CD1c-positive myeloid dendritic cell (primary cell): ENCODE measurements around the gene KRTAP2-3.
A peak's percentile ranks its signal among the peaks of the same experiment; 100 is the strongest.
"Not testable (repeated sequence)": the region's sequence is repeated elsewhere in the genome, so short reads cannot be mapped to it uniquely, and the experiment has no call there.

Experiments used
- DNase-seq: peaks from one replicate; pipeline ENCODE4 v3.0.0-alpha.2; 2016; ENCODE audit errors: extremely low spot score

The KRTAP2-3 gene, protein sequence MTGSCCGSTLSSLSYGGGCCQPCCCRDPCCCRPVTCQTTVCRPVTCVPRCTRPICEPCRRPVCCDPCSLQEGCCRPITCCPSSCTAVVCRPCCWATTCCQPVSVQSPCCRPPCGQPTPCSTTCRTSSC

DNA sequence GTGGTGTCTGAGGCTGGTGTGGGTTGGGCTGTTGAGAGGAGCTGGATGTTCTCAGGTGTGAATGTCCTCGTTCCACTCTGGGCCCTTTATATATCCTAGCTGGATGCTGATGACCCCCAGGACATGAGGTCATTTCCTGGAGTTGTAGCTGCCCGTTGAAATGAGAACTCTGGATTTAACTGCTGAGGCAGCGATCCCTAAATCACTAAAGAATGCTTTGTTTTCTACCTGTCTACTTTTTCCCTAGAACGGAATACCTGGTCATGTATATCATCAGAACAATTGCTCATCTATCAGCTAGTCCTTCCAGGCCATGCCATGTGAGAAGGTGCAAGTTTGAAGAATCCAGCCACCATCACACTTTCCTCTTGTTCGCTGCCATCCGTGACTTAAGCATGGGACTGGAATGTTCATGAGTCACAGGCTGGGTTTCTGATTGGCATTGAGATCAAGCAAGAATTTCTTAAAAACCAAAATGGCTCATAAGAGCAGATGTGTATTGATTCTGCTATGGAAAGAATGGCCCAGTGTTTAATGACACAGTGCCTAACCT, at the start of gene KRTAP2-3:
Gene KRTAP2-3 (minus strand): TSS at position 63 of the 553 bp plus-strand sequence. CDS start 64 bp downstream, outside the sequence.
- no peak for DNase-seq

DNA sequence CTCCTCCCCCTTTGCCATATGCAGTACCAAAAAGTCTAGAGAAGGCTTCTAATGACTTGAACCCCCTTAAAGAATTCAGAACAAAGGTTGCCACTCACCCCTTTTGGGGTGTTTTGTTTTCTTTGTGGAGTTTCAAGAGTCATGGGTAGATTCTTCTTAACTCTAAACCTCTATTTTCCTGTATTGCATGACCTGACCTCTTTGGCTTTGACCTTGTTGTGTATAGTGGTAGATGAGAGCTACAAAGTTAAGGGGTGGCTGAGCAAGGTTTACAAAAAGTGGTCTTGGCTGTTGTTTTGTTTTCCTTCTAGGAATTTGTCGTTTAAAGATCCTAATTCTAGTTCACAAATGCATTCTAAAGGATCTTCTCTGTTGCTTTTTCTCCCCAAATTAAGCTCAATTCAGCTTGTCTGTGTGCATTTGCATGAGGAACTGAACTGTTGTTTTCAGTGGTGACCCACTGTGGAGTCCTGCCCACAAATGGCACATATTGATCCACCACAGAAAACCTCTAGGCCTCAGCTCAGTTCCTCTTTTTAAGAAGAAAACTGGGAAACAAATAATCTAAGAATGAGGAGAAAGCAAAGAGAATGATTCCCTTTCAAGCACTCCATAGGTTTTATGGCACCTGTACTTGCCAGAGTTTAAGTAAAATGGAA, 48.9 kb upstream of the KRTAP2-3 start:
- not testable (repeated sequence) for DNase-seq

DNA sequence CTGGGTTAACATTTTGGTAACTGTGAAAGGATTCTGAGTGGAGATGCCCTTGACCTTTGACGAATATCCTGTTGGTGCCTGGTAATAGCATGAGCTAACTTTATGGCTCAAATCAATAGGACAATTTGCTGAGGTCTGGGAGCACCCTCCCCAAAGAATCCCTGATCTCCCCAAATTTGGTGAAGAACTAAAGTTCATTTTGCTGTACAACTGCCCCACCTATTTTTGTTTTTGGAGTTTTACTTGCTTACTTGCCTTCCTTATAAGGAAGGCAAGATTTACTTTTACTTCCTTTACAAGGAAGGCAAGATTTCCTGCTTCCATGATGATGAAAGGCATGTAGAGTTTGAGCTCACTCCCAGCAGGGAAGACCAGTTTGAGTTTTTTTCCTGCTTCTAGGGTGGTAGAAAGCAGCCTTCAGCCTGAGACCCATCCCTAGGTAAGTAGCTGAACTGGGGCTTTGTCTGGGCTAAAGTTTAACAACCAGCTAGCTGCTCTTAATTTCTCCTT, 48.1 kb upstream of the KRTAP2-3 start:
- DNase-seq: peak; percentile 7

DNA sequence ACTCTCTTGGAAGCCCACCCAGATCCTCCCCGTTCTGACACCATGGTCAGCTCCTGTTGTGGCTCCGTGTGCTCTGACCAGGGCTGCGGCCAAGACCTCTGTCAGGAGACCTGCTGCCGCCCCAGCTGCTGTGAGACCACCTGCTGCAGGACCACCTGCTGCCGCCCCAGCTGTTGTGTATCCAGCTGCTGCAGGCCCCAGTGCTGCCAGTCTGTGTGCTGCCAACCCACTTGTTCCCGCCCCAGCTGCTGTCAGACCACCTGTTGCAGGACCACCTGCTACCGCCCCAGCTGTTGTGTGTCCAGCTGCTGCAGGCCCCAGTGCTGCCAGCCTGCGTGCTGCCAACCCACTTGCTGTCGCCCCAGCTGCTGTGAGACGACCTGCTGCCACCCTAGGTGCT, 45.4 kb upstream of the KRTAP2-3 start, which contains the start of gene KRTAP4-9:
Gene KRTAP4-9 (plus strand): TSS at position 43 of the 400 bp plus-strand sequence. CDS start 0 bp downstream, at position 43.
- not testable (repeated sequence) for DNase-seq

DNA sequence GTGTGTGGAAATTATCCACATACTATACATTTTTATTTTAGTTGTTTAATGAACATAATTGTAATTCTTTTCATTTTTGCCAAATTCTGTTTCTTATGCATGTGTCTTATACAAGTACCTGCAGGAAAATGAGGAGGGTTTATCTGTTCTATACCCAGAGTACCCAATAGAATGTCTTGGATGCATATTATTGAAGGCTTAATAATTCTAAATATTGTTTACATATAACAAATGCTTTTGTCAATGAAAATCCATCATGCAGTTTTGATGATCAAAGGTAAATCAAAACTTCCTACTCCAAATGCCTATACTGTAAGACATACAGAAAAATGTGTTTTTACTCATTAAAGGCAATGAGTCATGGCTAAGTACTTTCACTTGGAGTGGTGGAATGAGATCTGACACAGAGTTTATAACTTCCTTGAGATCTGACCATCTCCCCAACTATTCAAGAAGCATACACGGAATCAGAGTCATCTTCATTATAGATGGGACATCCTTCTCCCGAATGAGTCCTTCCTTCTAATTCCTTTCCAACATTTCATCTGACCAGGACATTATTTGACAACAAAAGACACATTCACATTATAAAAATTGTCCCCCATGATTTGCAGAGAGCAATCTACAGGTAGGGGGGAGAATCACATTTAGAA, 44.6 kb upstream of the KRTAP2-3 start:
- DNase-seq: not testable (repeated sequence)

DNA sequence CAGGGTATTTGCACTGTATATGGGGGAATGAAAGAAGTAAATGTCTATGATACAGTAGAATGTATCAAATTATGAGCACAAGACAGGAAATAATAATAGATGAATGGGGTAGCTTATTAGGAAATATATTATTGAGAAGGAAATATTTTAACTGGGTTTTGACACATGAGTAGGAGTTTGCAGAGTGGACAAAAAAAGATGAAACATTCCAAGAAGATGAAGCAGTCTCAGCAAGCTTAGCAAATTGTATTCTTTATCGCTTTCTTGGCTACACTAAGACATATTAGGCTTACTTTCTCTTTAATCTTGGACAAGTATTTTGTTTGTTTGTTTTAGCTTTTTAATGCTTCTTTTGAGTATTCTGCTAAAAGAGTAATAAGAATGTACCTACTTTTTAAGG, 44.0 kb upstream of the KRTAP2-3 start:
- DNase-seq: no peak

DNA sequence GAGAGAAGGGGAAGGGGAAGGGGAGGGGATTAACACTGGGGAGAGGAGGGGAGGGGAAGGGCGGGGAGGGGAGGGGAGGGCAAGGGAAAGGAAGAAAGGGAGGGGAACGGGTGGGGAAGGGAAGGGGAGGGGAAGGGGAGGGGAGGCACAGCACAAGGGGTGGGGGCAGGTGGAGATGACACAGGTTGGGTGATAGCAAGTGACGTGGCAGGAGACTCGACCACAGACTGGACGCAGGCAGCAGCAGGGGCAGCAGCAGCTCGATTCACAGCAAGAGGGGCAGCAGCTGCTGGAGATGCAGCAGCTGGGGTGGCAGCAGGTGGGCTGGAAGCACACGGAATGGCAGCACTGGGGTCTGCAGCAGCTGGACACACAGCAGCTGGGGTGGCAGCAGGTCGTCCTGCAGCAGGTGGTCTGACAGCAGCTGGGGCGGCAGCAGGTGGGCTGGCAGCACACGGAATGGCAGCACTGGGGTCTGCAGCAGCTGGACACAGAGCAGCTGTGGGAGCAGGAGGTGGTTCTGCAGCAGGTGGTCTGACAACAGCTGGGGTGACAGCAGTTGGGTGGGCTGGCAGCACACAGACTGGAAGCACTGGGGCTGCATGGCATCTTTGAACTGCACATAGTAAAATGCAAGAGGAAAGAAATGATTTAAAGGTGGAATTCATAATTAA, 41.8 kb upstream of the KRTAP2-3 start, which contains the start of gene KRTAP4-16:
Gene KRTAP4-16 (minus strand): TSS at position 624 of the 674 bp plus-strand sequence. CDS start 0 bp downstream, at position 624.
- DNase-seq: no peak

DNA sequence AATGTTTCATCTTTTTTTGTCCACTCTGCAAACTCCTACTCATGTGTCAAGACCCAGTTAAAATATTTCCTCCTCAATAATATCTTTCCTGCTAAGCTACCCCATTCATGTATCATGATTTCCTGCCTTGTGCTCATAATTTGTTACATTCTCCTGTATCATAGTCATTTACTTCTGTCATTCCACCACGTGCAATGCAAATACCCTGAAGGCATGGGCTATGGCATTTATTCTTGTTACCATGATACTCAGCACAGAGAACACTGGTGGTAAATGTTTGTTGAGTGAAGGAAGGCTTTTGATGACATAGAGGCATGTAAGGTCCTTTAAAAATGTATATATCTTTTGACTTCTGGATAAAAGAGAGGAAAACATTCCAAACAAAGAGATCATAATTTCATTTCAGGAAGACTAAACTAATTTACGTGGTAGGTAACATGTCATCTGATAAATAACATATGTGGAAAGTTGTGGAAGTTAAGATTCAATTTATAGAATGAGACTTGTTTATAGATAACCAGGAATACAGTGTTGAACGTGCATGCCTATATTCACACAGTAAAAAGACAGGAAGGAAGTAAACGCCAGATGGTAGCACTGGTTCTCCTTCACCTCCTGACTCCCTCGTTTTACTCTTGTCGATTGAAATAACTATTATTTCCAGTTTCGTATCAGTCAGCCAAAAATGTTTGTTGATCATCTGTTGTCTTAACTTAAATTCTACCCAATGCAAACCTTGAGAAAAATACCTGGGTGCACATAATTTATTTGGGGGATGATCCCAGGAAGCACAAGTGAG, 40.0 kb upstream of the KRTAP2-3 start:
- not testable (repeated sequence) for DNase-seq

DNA sequence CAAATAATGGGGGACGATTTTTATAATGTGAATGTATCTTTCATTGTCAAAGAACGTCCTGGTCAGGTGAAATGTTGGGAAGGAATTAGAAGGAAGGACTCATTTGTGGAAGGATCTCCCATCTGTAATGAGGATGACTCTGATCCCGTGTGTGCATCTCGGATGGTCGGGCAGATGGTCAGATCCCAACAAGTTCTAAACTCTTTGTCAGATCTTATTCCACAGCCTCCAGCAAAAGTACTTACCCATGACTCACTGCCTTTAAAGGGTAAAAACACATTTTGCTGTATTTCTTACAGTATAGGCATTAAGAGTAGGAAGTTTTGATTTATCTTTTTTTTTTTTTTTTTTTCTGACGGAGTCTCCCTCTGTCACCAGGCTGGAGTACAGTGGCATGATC, 38.6 kb upstream of the KRTAP2-3 start:
- no peak for DNase-seq

DNA sequence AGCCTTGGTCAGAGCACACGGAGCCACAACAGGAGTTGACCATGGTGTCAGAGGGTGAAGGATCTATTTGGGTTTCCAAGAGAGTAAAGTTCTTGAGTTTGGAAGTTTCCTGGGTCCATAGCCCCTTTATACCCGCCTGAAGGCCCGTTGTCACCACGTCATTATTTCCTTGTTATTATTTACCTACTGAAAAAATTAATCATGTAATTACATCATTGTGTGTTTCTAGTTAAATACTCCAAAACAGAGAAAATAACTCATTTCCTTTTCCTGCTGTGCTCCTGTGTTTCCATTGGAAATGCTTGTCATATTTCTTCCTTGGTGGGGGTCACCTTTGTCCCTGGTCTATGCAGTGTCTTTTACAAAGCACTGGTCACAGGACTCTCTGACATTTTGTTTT, 38.1 kb upstream of the KRTAP2-3 start, which contains the start of gene KRTAP4-8:
Gene KRTAP4-8 (minus strand): TSS at position 101 of the 400 bp plus-strand sequence. CDS start 58 bp downstream, at position 43.
- no peak for DNase-seq

DNA sequence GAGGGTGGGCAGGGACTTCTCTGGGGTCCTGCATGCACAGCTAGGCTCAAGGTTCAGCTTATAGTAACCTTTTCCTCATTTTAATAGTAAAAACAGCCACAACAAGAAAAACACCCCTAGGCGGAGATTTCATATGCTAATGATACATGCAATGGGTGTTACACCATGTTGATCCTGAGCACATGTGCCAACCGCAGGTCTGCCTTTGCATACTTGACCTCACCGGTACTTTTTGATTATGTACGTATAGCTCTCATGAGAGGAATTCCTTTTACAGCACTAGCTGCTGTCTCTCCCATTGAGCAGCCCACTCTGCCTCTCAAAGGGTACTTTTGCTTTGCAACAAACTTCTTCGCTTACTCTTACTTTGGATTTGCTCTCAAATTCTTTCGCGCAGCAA, 36.1 kb upstream of the KRTAP2-3 start:
- DNase-seq: no peak

DNA sequence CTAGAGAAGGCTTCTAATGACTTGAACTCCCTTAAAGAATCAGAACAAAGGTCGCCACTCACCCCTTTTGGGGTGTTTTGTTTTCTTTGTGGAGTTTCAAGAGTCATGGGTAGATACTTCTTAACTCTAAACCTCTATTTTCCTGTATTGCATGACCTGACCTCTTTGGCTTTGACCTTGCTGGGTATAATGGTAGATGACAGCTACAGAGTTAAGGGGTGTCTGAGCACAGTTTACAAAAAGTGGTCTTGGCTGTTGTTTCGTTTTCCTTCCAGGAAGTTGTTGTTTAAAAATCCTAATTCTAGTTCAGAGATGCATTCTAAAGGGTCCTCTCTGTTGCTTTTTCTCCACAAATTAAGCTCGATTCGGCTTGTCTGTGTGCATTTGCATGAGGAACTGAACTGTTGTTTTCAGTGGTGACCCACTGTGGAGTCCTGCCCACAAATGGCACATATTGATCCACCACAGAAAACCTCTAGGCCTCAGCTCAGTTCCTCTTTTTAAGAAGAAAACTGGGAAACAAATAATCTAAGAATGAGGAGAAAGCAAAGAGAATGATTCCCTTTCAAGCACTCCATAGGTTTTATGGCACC, 28.9 kb upstream of the KRTAP2-3 start:
- DNase-seq: not testable (repeated sequence)

DNA sequence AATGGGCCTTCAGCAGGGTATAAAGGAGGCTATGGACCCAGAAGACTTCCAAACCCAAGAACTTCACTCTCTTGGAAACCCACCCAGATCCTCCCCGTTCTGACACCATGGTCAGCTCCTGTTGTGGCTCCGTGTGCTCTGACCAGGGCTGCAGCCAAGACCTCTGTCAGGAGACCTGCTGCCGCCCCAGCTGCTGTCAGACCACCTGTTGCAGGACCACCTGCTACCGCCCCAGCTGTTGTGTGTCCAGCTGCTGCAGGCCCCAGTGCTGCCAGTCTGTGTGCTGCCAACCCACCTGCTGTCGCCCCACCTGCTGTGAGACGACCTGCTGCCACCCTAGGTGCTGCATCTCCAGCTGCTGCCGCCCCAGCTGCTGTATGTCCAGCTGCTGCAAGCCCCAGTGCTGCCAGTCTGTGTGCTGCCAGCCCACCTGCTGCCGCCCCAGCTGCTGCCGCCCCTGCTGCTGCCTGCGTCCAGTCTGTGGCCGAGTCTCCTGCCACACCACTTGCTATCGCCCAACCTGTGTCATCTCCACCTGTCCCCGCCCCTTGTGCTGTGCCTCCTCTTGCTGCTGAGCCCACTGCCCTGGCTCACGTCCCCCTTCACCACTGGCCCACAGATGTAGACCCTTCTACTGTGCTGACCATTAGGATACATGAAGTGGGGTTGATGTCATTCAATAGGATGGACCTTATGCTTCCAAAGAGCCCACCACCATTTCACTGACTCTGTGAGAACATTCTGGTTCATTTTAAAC, 24.4 kb upstream of the KRTAP2-3 start, which contains the start of gene KRTAP4-7:
Gene KRTAP4-7 (plus strand): TSS at position 51 of the 757 bp plus-strand sequence. CDS start 57 bp downstream, at position 108.
- not testable (repeated sequence) for DNase-seq

DNA sequence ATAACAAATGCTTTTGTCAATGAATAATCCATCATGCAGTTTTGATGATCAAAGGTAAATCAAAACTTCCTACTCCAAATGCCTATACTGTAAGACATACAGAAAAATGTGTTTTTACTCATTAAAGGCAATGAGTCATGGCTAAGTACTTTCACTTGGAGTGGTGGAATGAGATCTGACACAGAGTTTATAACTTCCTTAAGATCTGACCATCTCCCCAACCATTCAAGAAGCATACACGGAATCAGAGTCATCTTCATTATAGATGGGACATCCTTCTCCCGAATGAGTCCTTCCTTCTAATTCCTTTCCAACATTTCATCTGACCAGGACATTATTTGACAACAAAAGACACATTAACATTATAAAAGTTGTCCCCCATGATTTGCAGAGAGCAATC, 23.5 kb upstream of the KRTAP2-3 start:
- not testable (repeated sequence) for DNase-seq

DNA sequence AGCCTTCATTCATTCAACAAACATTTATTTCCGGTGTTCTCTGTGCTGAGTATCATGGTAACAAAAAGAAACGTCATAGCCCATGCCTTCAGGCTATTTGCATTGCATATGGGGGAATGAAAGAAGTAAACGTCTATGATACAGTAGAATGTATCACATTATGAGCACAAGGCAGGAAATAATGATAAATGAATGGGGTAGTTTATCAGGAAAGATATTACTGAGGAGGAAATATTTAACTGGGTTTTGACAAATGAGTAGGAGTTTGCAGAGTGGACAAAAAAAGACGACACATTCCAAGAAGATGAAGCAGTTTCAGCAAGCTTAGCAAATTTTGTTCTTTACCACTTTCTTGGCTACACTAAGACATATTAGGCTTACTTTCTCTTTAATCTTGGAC, 22.7 kb upstream of the KRTAP2-3 start:
- no peak for DNase-seq

DNA sequence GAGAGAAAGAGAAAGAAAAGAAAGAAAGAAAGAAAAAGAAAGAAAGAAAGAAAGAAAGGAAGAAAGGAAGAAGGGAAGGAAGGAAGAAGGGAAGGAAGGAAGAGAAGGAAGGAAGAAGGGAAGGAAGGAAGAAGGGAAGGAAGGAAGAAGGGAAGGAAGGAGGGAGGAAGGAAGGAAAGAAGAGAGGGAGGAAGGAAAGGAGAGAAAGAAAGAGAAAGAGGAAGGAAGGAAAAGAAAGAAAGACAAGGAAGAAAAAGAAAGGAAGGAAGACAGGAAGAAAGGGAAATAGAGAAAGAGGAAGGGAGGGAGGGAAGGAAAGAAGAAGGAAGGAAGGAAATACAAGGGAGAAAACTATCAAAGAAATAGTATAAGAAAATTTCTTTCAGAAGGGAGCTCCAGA, 16.9 kb upstream of the KRTAP2-3 start:
- no peak for DNase-seq

DNA sequence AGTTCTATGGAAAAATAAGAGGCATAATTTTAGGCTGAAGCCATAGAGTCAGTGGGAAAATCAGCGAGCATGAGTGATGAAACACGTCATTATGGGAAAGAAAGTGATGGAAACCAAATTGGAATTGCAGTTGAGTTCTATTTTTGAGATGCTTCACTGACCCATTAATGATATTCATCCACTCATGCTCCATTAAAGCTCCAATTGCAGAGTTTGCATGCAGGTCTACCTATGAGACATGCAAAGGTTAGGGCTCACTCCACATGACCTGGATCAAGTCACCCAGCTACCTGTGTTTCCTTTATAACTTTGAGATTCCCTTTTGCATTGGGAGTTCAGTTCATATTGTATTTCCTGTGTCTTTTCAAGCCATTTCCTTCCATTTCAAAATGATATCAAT, 13.8 kb upstream of the KRTAP2-3 start:
- DNase-seq: no peak

DNA sequence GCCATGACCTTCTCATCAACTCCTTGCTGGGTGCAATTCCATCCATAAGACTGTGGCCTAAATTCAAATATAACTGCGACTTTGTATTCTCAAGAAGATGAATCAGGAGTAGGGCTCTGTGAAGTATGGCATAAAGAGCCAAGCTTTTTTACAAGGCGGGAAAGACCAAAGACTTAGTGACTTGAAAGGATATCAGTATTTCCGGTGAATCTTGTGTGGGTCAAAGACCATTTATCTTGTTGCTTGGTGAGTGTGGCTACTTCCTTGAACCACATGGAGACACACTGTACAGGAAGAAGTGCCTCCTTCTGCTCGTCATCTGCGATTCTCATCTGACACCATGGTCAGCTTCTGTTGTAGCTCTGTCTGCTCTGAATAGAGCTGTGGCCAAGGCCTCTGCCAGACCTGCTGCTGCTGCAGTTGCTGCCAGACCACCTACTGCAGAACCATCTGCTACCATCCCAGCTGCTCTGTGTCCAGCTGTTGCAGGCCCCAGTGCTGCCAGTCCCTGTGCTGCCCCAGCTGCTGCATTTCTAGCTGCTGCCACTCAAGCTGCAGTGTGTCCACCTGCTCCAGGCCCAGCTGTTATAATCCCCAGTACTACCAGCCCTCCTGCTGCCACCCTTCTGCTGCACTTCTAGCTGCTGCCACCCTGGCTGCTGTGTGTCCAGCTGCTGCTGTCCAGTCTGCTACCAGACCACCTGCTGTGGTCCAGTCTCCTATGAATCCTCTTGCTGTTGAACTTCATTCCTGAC, 11.9 kb upstream of the KRTAP2-3 start:
- no peak for DNase-seq

DNA sequence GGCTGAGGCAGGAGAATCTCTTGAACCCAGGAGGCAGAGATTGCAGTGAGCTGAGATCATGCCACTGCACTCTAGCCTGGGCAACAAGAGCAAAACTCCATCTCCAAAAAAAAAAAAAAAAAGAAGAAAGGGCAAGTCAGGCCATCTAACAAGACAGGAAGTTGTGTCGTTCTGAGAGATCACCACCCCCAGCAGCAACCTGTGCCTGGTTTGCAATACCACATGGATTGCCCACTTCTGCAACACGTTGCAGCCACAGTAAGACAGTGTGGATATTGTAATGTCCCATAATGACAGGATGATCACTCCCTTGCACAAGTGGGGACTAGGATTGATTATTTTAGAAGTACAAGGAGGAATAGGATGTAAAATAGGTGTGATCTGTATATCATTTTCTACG, 9.1 kb upstream of the KRTAP2-3 start:
- DNase-seq: no peak
